Measurements from ENCODE around the gene APC.

APC gene

DNA sequence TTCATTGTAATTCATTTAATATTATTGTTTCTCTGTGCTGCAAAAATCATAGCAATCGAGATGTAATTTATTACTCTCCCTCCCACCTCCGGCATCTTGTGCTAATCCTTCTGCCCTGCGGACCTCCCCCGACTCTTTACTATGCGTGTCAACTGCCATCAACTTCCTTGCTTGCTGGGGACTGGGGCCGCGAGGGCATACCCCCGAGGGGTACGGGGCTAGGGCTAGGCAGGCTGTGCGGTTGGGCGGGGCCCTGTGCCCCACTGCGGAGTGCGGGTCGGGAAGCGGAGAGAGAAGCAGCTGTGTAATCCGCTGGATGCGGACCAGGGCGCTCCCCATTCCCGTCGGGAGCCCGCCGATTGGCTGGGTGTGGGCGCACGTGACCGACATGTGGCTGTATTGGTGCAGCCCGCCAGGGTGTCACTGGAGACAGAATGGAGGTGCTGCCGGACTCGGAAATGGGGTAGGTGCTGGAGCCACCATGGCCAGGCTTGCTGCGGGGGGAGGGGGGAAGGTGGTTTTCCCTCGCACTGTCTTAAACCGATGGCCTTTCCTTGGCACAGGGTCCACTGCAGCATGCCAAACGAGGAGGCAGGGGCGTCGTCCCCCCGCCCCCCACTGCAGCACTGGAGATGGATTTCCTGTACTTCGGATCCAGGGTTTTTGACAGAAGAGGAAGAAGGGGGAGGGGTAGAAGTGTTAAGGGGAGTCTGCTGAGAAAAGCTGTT lies at the start of gene APC:
TSS of gene APC (plus strand) at position 423 of the 728 bp plus-strand sequence. CDS start 17,006 bp downstream, outside the sequence.
- Histone ChIP-seq H3K9me3 (replicated peaks; ENCODE audit: insufficient read depth, low read length) (no peaks in the 10 kb centered on the region), H3F3A (ENCODE audit: insufficient read depth, low read length) (no peaks in the 10 kb centered on the region), H4K20me1 (ENCODE audit: insufficient read depth, low read length) (no peaks in the 10 kb centered on the region), H3K27me3 (replicated peaks; ENCODE audit: insufficient read depth, low read length) (no peaks in the 10 kb centered on the region), H3K9ac (ENCODE audit: low read length) (no peak within 1 kb of the TSS), H2AFZ (ENCODE audit: low read length) (peak within 1 kb of the TSS; percentile 61; the same call in 1 of the 2 replicates), H3K36me3 (replicated peaks; ENCODE audit: insufficient read depth, low read length) (no peaks in the 10 kb centered on the region), H3K27ac (ENCODE audit: low read length) (no peak within 1 kb of the TSS), H3K4me1 (ENCODE audit: low read length) (no peaks in the 10 kb centered on the region), H3K9me2 (replicated peaks; ENCODE audit: insufficient read depth, low read length) (no peaks in the 10 kb centered on the region), H3K4me3 (ENCODE audit: low read length) (peak within 1 kb of the TSS; percentile 61), H3K4me2 (ENCODE audit: low read depth, low read length) (peak within 1 kb of the TSS; percentile 49; the same call in 1 of the 2 replicates), H3K79me2 (ENCODE audit: low read length) (peaks cover 6% of the 10 kb centered on the region; the same call in 1 of the 2 replicates)
- TF ChIP-seq EZH2 (optimal IDR thresholded peaks at IDR 0.05; ENCODE audit: low read depth, low read length) = no peak
- TF ChIP-seq EZH2phosphoT487 (IDR thresholded peaks at IDR 0.05; ENCODE audit: low read length) = no peak
- TF ChIP-seq, protein P1, sequence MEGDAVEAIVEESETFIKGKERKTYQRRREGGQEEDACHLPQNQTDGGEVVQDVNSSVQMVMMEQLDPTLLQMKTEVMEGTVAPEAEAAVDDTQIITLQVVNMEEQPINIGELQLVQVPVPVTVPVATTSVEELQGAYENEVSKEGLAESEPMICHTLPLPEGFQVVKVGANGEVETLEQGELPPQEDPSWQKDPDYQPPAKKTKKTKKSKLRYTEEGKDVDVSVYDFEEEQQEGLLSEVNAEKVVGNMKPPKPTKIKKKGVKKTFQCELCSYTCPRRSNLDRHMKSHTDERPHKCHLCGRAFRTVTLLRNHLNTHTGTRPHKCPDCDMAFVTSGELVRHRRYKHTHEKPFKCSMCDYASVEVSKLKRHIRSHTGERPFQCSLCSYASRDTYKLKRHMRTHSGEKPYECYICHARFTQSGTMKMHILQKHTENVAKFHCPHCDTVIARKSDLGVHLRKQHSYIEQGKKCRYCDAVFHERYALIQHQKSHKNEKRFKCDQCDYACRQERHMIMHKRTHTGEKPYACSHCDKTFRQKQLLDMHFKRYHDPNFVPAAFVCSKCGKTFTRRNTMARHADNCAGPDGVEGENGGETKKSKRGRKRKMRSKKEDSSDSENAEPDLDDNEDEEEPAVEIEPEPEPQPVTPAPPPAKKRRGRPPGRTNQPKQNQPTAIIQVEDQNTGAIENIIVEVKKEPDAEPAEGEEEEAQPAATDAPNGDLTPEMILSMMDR (IDR thresholded peaks at IDR 0.05; ENCODE audit: low read length) = no peak
- peak; percentile 12 for DNase-seq

DNA sequence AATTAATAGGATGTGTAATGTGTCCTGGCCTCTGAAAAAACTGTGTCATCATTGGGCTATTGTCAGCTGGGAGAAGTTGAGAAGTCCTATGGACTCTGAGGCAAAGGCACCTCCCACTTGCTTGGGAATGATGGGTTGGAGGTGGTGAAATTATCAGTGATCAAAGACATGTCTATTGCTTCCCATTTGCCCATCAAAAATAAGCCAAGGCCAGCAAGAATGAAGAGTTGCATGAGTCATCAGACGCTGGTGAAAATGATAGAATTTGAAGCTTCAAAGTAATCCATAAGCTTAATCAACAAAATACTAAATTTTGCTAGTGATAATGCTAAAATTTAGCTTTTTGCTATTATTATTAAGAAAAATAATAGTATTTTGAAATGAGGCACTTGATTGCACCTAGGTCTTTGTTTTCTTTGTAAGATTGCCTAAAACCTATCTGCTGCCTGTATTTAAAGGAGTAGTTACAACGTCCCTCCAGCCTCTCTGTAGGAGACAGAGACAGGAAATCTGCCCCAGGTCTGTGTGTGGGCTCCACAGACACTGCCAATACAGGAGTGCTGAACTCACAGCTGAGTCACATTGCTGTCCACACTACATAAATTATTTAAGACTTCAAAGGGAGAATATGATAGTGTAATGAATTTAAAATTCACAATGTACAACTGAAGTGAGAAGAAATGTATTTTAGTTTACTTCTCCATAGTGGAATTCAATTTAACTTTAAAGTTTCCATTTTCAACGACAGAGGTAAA lies 48.4 kb upstream of the APC start:
- no peak for DNase-seq
- Histone ChIP-seq H2AFZ (ENCODE audit: low read length) (no peak overlapping the region), H3K79me2 (ENCODE audit: low read length) (no peaks in the 10 kb centered on the region), H3K4me3 (ENCODE audit: low read length) (no peak overlapping the region), H3K27ac (ENCODE audit: low read length) (no peak overlapping the region), H3K36me3 (replicated peaks; ENCODE audit: insufficient read depth, low read length) (no peaks in the 10 kb centered on the region), H3K4me1 (ENCODE audit: low read length) (peaks cover 13% of the 10 kb centered on the region), H3K9me2 (replicated peaks; ENCODE audit: insufficient read depth, low read length) (no peaks in the 10 kb centered on the region), H3K27me3 (replicated peaks; ENCODE audit: insufficient read depth, low read length) (no peaks in the 10 kb centered on the region), H4K20me1 (ENCODE audit: insufficient read depth, low read length) (no peaks in the 10 kb centered on the region), H3K9ac (ENCODE audit: low read length) (no peak overlapping the region), H3F3A (ENCODE audit: insufficient read depth, low read length) (peaks cover 8% of the 10 kb centered on the region), H3K4me2 (ENCODE audit: low read depth, low read length) (no peak overlapping the region), H3K9me3 (replicated peaks; ENCODE audit: insufficient read depth, low read length) (no peaks in the 10 kb centered on the region)
- no peak for TF ChIP-seq EZH2phosphoT487 (IDR thresholded peaks at IDR 0.05; ENCODE audit: low read length)
- no peak for TF ChIP-seq EZH2 (optimal IDR thresholded peaks at IDR 0.05; ENCODE audit: low read depth, low read length)
- TF ChIP-seq, protein P1 (IDR thresholded peaks at IDR 0.05; ENCODE audit: low read length) = no peak

DNA sequence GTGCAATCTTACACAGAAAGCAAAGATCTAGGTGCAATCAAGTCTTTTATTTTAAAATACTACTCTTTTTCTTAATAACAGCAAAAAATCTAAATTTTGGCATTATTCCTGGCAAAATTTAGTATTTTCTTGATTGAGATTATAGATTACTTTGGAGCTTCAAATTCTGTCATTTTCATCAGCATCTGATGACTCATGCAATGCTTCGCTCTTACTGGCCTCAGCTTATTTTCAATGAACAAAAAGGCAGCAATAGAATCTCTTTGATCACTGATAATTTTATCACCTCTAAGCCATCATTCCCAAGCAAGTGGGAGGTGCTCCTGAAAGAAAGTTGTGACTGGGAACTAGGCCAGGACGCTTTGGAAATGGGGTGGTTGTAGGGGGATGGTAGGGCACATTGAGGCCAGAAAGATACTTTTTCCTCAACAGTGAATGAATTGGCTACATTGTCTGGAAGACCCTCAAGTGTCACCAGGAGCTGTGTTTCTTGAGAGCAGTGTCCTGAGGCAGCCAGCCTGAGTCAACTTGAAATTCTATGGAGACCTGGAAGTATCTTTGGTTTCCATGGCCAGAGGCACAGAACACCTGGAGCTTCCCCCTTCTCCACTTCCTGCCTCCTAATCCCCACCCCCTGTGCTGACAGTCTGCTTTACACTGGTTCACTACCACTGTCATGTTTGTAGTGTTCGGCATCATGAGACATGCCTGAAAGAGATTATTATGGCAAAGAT lies 46.9 kb upstream of the APC start:
- no peak for TF ChIP-seq EZH2phosphoT487 (IDR thresholded peaks at IDR 0.05; ENCODE audit: low read length)
- TF ChIP-seq, protein P1 (IDR thresholded peaks at IDR 0.05; ENCODE audit: low read length) = no peak
- TF ChIP-seq EZH2 (optimal IDR thresholded peaks at IDR 0.05; ENCODE audit: low read depth, low read length) = no peak
- peaks cover 22% of the 10 kb centered on the region for H3K4me1 ChIP-seq (ENCODE audit: low read length)
- no peak overlapping the region for H2AFZ ChIP-seq (ENCODE audit: low read length)

More for the DNA sequence above, 46.9 kb upstream of the APC start:
- Histone ChIP-seq H3K4me2 (ENCODE audit: low read depth, low read length) (no peak overlapping the region), H3K9me3 (replicated peaks; ENCODE audit: insufficient read depth, low read length) (no peaks in the 10 kb centered on the region), H3F3A (ENCODE audit: insufficient read depth, low read length) (peaks cover 8% of the 10 kb centered on the region), H3K27ac (ENCODE audit: low read length) (no peak overlapping the region), H3K4me3 (ENCODE audit: low read length) (no peak overlapping the region), H3K9me2 (replicated peaks; ENCODE audit: insufficient read depth, low read length) (no peaks in the 10 kb centered on the region), H3K9ac (ENCODE audit: low read length) (no peak overlapping the region), H3K27me3 (replicated peaks; ENCODE audit: insufficient read depth, low read length) (no peaks in the 10 kb centered on the region), H3K36me3 (replicated peaks; ENCODE audit: insufficient read depth, low read length) (no peaks in the 10 kb centered on the region), H3K79me2 (ENCODE audit: low read length) (no peaks in the 10 kb centered on the region), H4K20me1 (ENCODE audit: insufficient read depth, low read length) (no peaks in the 10 kb centered on the region)
- DNase-seq = no peak
